Measurements from ENCODE around the gene ARMH3.

ARMH3 gene

GRCh38 chr10:101817337-101818118, 238.4 kb downstream of the ARMH3 start:
- peak overlapping the region; percentile 90 for H3K27ac ChIP-seq
- TF ChIP-seq, protein P1, sequence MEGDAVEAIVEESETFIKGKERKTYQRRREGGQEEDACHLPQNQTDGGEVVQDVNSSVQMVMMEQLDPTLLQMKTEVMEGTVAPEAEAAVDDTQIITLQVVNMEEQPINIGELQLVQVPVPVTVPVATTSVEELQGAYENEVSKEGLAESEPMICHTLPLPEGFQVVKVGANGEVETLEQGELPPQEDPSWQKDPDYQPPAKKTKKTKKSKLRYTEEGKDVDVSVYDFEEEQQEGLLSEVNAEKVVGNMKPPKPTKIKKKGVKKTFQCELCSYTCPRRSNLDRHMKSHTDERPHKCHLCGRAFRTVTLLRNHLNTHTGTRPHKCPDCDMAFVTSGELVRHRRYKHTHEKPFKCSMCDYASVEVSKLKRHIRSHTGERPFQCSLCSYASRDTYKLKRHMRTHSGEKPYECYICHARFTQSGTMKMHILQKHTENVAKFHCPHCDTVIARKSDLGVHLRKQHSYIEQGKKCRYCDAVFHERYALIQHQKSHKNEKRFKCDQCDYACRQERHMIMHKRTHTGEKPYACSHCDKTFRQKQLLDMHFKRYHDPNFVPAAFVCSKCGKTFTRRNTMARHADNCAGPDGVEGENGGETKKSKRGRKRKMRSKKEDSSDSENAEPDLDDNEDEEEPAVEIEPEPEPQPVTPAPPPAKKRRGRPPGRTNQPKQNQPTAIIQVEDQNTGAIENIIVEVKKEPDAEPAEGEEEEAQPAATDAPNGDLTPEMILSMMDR (conservative IDR thresholded peaks at IDR 0.05) = no peak
- no peak for TF ChIP-seq ZFX (IDR thresholded peaks at IDR 0.05)

DNA sequence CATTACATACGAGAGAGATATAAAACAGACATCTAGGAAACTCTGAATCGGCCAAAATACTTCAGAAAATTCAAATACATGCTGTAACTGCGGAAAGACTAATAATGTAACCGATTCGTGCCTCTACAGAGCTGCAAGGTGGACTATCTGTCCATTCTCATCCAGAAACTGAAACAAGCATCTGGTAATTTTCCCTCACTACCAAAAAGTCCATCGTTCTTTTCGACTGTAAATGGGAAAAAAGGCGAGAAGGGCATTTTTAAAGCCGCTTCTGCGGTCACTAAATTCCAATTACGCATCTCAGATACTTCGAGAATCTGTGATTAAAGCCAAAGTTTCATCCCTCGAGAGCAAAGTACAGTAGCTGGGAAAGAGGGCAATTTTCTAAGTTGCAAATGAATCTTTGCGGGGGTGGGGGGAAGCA, 239.0 kb downstream of the ARMH3 start:
- H3K27ac ChIP-seq = peak overlapping the region; percentile 90
- TF ChIP-seq, protein P1 (conservative IDR thresholded peaks at IDR 0.05) = no peak
- no peak for TF ChIP-seq ZFX (IDR thresholded peaks at IDR 0.05)

- peak overlapping the region; percentile 36; the same call in 1 of the 2 replicates for H3K27ac ChIP-seq
- no peak for TF ChIP-seq ZFX (IDR thresholded peaks at IDR 0.05)
- TF ChIP-seq, protein P1 (conservative IDR thresholded peaks at IDR 0.05) = no peak
Measured at GRCh38 chr10:101816376-101816775, 239.6 kb downstream of the ARMH3 start.

DNA sequence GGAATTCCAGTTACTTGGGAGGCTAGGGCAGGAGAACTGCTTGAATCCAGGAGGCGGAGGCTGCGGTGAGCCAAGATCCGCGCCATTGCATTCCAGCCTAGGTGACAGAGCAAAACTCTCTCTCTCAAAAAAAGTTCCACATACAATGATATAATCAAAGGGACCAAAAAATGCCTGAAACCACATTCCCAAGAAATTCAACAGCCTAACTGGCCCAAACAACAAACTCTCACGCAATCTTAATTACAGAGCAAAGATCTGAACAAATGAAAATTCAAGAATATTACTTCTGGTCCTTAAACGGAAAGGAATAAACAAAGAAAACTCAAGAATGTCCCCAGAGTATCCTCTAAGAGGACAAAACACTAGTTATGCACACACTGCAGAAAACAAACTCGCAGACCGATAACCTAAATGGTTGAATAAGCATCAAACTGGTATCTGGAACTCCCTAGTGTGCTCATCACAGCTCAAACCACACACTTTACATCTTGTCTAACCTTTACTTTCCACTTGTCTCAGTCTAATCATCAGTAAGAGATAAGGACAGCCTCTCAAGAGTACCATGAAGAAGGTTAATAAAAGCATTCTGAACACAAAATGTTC, 241.4 kb downstream of the ARMH3 start:
- H3K27ac ChIP-seq = no peak overlapping the region
- no peak for TF ChIP-seq ZFX (IDR thresholded peaks at IDR 0.05)
- TF ChIP-seq, protein P1 (conservative IDR thresholded peaks at IDR 0.05) = no peak

DNA sequence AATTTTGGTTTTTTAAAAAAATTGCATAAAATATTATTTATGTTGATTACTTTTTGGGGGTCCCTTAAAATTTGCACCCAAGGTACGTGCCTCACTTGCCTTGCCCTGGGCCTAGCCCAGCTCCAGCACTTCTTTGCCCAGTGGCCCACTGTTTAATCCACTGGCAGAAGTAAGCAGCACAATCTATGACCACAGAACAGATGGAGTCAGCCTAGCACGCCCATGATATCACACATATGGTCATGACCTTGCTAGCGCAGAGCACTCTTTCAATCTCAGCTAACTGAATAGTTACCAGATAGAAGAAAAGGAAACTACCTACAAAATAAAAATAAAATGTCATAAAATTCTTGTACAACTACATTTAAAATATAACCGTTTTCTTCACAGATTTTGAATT, 243.4 kb downstream of the ARMH3 start:
- no peak overlapping the region for H3K27ac ChIP-seq
- TF ChIP-seq ZFX (IDR thresholded peaks at IDR 0.05) = no peak
- TF ChIP-seq, protein P1 (conservative IDR thresholded peaks at IDR 0.05) = no peak

- no peak overlapping the region for H3K27ac ChIP-seq
- TF ChIP-seq ZFX (IDR thresholded peaks at IDR 0.05) = no peak
- TF ChIP-seq, protein P1 (conservative IDR thresholded peaks at IDR 0.05) = no peak
Measured at GRCh38 chr10:101807158-101807557, 248.8 kb downstream of the ARMH3 start.

GRCh38 chr10:101803511-101803910, 252.5 kb downstream of the ARMH3 start:
- H3K27ac ChIP-seq = no peak overlapping the region

More at GRCh38 chr10:101803511-101803910, 252.5 kb downstream of the ARMH3 start:
- no peak for TF ChIP-seq ZFX (IDR thresholded peaks at IDR 0.05)
- TF ChIP-seq, protein P1 (conservative IDR thresholded peaks at IDR 0.05) = no peak

All from C4-2B (cell line).